Endothelial cell of umbilical vein (primary cell): ENCODE measurements around the gene HTT-AS.

ENCODE experiments used
- CTCF ChIP-seq, 2 donors: IDR thresholded peaks; 1 replicate in 1 of 2; 2 replicates in 1 of 2; pipeline ENCODE4 v1.5.1; 2011; ENCODE audit warnings: low read length in 2 of 2, mild to moderate bottlenecking in 2 of 2, moderate library complexity in 2 of 2, control low read depth in 1 of 2, inconsistent platforms in 1 of 2, low read depth in 1 of 2; ENCODE audit not compliant: insufficient read depth in 1 of 2; ENCODE audit errors: extremely low read depth in 1 of 2
- EZH2 ChIP-seq: IDR thresholded peaks from 2 replicates; pipeline ENCODE4 v1.6.1; 2012; ENCODE audit warnings: borderline replicate concordance, low read depth, mild to moderate bottlenecking, moderate library complexity, low read length, inconsistent platforms; ENCODE audit not compliant: severe bottlenecking
- FOS ChIP-seq: IDR thresholded peaks from 2 replicates; pipeline ENCODE4 v1.6.1; 2011; ENCODE audit warnings: mild to moderate bottlenecking, low read length, moderate library complexity, borderline replicate concordance; ENCODE audit not compliant: insufficient read depth
- GATA2 ChIP-seq: IDR thresholded peaks from 2 replicates; pipeline ENCODE4 v1.7.0; 2011; ENCODE audit warnings: low read depth, mild to moderate bottlenecking, moderate library complexity, mixed read lengths, low read length; ENCODE audit not compliant: insufficient read length, insufficient read depth
- JUN ChIP-seq: IDR thresholded peaks from 2 replicates; pipeline ENCODE4 v1.6.1; 2011; ENCODE audit warnings: borderline replicate concordance, low read depth; ENCODE audit not compliant: insufficient read length, insufficient read depth
- MAX ChIP-seq: IDR thresholded peaks from 2 replicates; pipeline ENCODE4 v1.6.1; 2011; ENCODE audit not compliant: insufficient read depth, insufficient read length
- MYC ChIP-seq: IDR thresholded peaks from one replicate; pipeline ENCODE4 v1.6.1; 2011; ENCODE audit warnings: mild to moderate bottlenecking, low read depth, low read length
- POLR2A ChIP-seq: IDR thresholded peaks from 2 replicates; pipeline ENCODE4 v1.6.1; 2012; ENCODE audit warnings: low read depth, mild to moderate bottlenecking, control low read depth, low read length
- POLR2AphosphoS5 ChIP-seq: IDR thresholded peaks from 2 replicates; pipeline ENCODE4 v1.6.1; 2012; ENCODE audit warnings: low read depth, mild to moderate bottlenecking, control low read depth, low read length, moderate library complexity; ENCODE audit not compliant: insufficient read depth

DNA sequence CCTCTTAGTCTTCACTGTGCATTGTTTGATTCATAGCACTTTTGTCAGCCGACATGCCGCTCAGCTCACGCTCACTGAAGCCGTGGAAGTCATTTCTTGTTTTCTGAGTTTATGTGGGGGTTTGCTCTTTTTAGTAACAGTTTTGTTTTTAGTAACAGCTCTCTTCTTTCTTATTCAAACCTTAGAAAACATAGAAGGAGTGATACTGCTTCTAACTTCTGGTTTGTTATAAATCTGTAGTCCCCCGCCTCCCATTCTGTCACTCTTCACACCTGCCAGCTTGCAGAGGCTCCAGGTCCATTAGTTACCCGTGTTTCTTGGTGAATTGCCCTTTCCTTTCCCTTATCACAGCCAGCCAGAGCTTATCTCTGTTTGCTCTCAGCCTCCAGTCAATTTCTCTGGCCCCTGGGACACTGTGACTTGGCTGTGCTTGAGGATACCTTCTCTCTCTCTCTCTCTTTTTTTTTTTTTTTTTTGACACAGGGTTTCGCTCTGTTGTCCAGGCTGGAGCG lies 60.4 kb downstream of the HTT-AS start:
- TF ChIP-seq CTCF (IDR thresholded peaks at IDR 0.05; ENCODE audit: extremely low read depth in 1 of 2, insufficient read depth in 1 of 2, low read depth in 1 of 2, low read length in 2 of 2): no peak
- no peak for TF ChIP-seq EZH2
- TF ChIP-seq MAX: no peak
- no peak for TF ChIP-seq POLR2A
- TF ChIP-seq POLR2AphosphoS5: no peak
- TF ChIP-seq FOS: no peak
- TF ChIP-seq GATA2: no peak
- no peak for TF ChIP-seq MYC
- no peak for TF ChIP-seq JUN
